DND-41 (cell line): Measurements from ENCODE around the gene ORM2.

Experiments
- ATAC-seq: fragments of 200-7000 bp; cut with Tn5 transposase; 3 replicates; pipeline ENCODE4 v1.9.1; 2021; ENCODE audit warnings: low read depth; ENCODE audit not compliant: insufficient read depth
- DNase-seq: peaks from one replicate; pipeline ENCODE4 v3.0.0-alpha.2; 2020
- H2AFZ ChIP-seq: 2 replicates; pipeline ENCODE4 v1.6.0; 2012; ENCODE audit warnings: low read depth, low read length
- H3K27ac ChIP-seq: 2 replicates; pipeline ENCODE4 v1.5.1; 2012; ENCODE audit warnings: low read length, inconsistent platforms
- H3K27me3 ChIP-seq: fragments of 200-600 bp; sonication (generic); 2 replicates; pipeline ENCODE4 v1.6.0; 2012; ENCODE audit warnings: low read length, mild to moderate bottlenecking, inconsistent platforms; ENCODE audit not compliant: insufficient read depth, poor library complexity
- H3K36me3 ChIP-seq: 2 replicates; pipeline ENCODE4 v1.5.1; 2012; ENCODE audit warnings: low read length, inconsistent platforms; ENCODE audit not compliant: insufficient read depth
- H3K4me1 ChIP-seq: 2 replicates; pipeline ENCODE4 v1.5.1; 2012; ENCODE audit warnings: mild to moderate bottlenecking, low read length; ENCODE audit not compliant: insufficient read depth
- H3K4me2 ChIP-seq: 2 replicates; pipeline ENCODE4 v1.6.0; 2012; ENCODE audit warnings: mild to moderate bottlenecking, moderate library complexity, low read length, inconsistent platforms; ENCODE audit not compliant: insufficient read depth
- H3K4me3 ChIP-seq, 2 experiments: fragments of 200-600 bp in 1 of 2; shearing (Covaris generic) in 1 of 2; 2 replicates each; pipeline ENCODE4 v1.5.1; 2012 to 2016; ENCODE audit warnings: inconsistent platforms in 2 of 2, low read length in 2 of 2, mild to moderate bottlenecking in 2 of 2, low read depth in 1 of 2, moderate library complexity in 1 of 2
- H3K79me2 ChIP-seq: 2 replicates; pipeline ENCODE4 v1.6.0; 2012; ENCODE audit warnings: low read length, inconsistent platforms; ENCODE audit not compliant: insufficient read depth
- H3K9ac ChIP-seq: 2 replicates; pipeline ENCODE4 v1.6.0; 2012; ENCODE audit warnings: low read depth, mild to moderate bottlenecking, inconsistent platforms, low read length, moderate library complexity
- H3K9me3 ChIP-seq: 2 replicates; pipeline ENCODE4 v1.5.1; 2012; ENCODE audit warnings: low read length, moderate library complexity, mild to moderate bottlenecking, inconsistent platforms; ENCODE audit not compliant: insufficient read depth, severe bottlenecking
- H4K20me1 ChIP-seq: 2 replicates; pipeline ENCODE4 v1.6.0; 2012; ENCODE audit warnings: low read length; ENCODE audit not compliant: insufficient read depth
- EZH2 ChIP-seq: IDR thresholded peaks from 3 replicates; pipeline ENCODE4 v1.6.1; 2012; ENCODE audit warnings: borderline replicate concordance, low read depth, mild to moderate bottlenecking, moderate library complexity, low read length, inconsistent platforms; ENCODE audit not compliant: severe bottlenecking
- TF ChIP-seq, protein P1 (sequence below): IDR thresholded peaks from 2 replicates; pipeline ENCODE4 v1.5.1; 2012; ENCODE audit warnings: borderline replicate concordance, low read length, moderate library complexity, mild to moderate bottlenecking; ENCODE audit not compliant: poor library complexity, severe bottlenecking; ENCODE audit errors: extremely low read depth

ORM2 gene

DNA sequence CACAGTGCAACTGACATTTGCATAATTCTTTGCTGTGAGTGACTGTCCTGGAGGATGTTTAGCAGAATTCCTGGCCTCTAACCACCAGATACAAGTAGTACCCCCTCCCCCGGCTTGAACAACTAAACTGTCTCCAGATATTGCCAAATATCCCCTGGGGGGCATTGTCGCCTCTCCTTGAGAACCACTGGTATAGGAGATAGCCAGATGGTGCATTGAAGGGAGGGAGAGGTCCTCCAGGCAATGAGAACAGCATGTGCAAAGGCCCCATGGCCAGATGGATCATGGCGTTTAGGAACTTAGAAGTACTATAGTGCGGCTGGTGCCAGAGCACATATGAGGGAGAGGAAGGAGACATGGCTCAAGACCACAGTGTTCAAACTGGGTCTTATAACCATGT is 25.7 kb upstream of the ORM2 start:
- no peak overlapping the region for H3K27ac ChIP-seq
- H3K4me1 ChIP-seq, result no peaks in the 10 kb centered on the region
- ATAC-seq (no peak), DNase-seq (no peak)
- no peaks in the 10 kb centered on the region for H3K9me3 ChIP-seq
- H3K4me3 ChIP-seq, result no peak overlapping the region
- H3K27me3 ChIP-seq, result no peaks in the 10 kb centered on the region
- no peaks in the 10 kb centered on the region for H3K79me2 ChIP-seq
- H3K4me2 ChIP-seq, result no peak overlapping the region
- H4K20me1 ChIP-seq, result no peaks in the 10 kb centered on the region
- no peak overlapping the region for H2AFZ ChIP-seq
- H3K9ac ChIP-seq, result no peak overlapping the region
- TF ChIP-seq, protein P1, sequence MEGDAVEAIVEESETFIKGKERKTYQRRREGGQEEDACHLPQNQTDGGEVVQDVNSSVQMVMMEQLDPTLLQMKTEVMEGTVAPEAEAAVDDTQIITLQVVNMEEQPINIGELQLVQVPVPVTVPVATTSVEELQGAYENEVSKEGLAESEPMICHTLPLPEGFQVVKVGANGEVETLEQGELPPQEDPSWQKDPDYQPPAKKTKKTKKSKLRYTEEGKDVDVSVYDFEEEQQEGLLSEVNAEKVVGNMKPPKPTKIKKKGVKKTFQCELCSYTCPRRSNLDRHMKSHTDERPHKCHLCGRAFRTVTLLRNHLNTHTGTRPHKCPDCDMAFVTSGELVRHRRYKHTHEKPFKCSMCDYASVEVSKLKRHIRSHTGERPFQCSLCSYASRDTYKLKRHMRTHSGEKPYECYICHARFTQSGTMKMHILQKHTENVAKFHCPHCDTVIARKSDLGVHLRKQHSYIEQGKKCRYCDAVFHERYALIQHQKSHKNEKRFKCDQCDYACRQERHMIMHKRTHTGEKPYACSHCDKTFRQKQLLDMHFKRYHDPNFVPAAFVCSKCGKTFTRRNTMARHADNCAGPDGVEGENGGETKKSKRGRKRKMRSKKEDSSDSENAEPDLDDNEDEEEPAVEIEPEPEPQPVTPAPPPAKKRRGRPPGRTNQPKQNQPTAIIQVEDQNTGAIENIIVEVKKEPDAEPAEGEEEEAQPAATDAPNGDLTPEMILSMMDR, result no peak
- no peak for TF ChIP-seq EZH2
- H3K36me3 ChIP-seq, result no peaks in the 10 kb centered on the region

DNA sequence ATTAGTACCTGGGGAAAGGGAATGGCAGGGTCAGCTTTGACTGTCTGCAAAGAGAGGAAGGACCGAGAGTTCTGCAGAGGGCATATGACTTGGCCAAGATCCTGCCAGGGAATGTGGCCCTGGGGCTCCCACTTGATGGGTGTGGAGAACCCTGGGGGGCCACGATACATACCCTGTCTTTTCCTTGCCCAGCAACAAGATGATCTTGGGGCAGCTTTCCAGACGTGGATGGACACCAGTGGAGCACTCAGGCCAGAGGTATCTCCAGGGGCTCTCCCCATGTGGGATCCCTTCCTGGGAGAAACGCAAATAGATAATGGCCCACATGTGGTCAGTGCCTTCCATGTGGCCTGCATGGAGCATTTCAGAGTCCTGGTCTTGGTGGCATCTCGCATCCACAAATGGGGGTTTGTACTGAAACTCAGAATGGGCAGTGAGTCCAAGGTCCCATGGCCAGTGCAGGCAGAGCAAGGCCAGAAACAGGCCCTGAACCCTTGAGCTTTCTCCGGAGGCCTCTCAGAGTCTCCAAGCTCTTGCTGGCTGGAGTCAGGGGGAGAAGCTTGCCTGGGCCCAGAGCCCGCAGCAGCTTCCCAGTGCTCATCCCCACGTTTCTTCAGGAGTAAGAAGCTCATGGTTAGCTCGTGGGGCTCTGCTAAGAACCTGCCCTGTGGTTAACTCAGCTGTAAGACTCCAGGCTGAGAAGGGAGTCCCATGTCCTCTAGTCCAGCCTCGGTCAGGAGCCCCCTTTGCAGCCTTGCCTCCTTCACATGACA is 25.1 kb upstream of the ORM2 start:
- TF ChIP-seq EZH2, result no peak
- TF ChIP-seq, protein P1, result no peak
- DNase-seq (no peak), ATAC-seq (no peak)
- Histone ChIP-seq H3K9ac (no peak overlapping the region), H3K4me2 (no peak overlapping the region), H3K79me2 (no peaks in the 10 kb centered on the region), H3K4me3 (no peak overlapping the region), H3K27me3 (no peaks in the 10 kb centered on the region), H4K20me1 (no peaks in the 10 kb centered on the region), H2AFZ (no peak overlapping the region), H3K4me1 (no peaks in the 10 kb centered on the region), H3K27ac (no peak overlapping the region), H3K9me3 (no peaks in the 10 kb centered on the region), H3K36me3 (no peaks in the 10 kb centered on the region)

DNA sequence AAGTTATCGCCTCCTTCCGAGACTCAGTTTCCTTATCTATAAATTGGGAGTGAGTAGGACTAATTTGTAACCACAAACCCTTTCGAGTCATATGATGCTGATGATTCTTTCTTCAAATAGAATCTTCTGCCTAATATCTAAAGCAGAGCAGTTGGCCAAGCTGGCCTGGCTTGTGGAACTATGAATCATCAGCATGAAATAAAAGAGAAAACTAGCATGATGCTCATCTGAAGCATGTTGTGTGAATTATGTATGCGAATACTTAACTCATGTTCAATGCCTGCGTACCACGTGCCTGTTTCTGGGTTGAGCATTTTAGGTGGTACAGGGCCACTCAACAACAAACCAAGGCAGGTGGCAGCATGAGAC is 21.8 kb upstream of the ORM2 start:
- no peak for DNase-seq
- no peak for ATAC-seq
- Histone ChIP-seq H3K4me1 (no peaks in the 10 kb centered on the region), H3K4me2 (no peak overlapping the region), H3K9ac (no peak overlapping the region), H3K4me3 (no peak overlapping the region), H3K27me3 (no peaks in the 10 kb centered on the region), H3K9me3 (no peaks in the 10 kb centered on the region), H3K27ac (no peak overlapping the region), H4K20me1 (no peaks in the 10 kb centered on the region), H3K36me3 (no peaks in the 10 kb centered on the region), H3K79me2 (no peaks in the 10 kb centered on the region), H2AFZ (no peak overlapping the region)
- TF ChIP-seq, protein P1, result no peak
- TF ChIP-seq EZH2, result no peak
